ENCODE results near the gene HMOX2.

HMOX2 gene

GRCh38 chr16:4517812-4518680, 41.8 kb downstream of the HMOX2 start:
- TF ChIP-seq ZFX (IDR thresholded peaks at IDR 0.05) (no peak), CTCF (conservative IDR thresholded peaks at IDR 0.05) (no peak; the same call in 1 of the 2 replicates)
- H3K27ac ChIP-seq: no peak overlapping the region

GRCh38 chr16:4519274-4520058, 43.3 kb downstream of the HMOX2 start:
- no peak overlapping the region for H3K27ac ChIP-seq

GRCh38 chr16:4520913-4521312, 44.7 kb downstream of the HMOX2 start:
- H3K27ac ChIP-seq: no peak overlapping the region
- TF ChIP-seq ZFX (IDR thresholded peaks at IDR 0.05): no peak
- no peak for TF ChIP-seq CTCF (conservative IDR thresholded peaks at IDR 0.05)

More at GRCh38 chr16:4519274-4520058, 43.3 kb downstream of the HMOX2 start:
- TF ChIP-seq CTCF (conservative IDR thresholded peaks at IDR 0.05): no peak
- TF ChIP-seq ZFX (IDR thresholded peaks at IDR 0.05): no peak

GRCh38 chr16:4522051-4522581, 45.9 kb downstream of the HMOX2 start:
- H3K27ac ChIP-seq: no peak overlapping the region
- TF ChIP-seq ZFX (IDR thresholded peaks at IDR 0.05): no peak

GRCh38 chr16:4523686-4524085, 47.5 kb downstream of the HMOX2 start:
- TF ChIP-seq ZFX (IDR thresholded peaks at IDR 0.05) (no peak), CTCF (conservative IDR thresholded peaks at IDR 0.05) (no peak)
- H3K27ac ChIP-seq: no peak overlapping the region

GRCh38 chr16:4524571-4524970, 48.4 kb downstream of the HMOX2 start:
- H3K27ac ChIP-seq: no peak overlapping the region
- TF ChIP-seq CTCF (conservative IDR thresholded peaks at IDR 0.05) (no peak), ZFX (IDR thresholded peaks at IDR 0.05) (no peak)

- H3K27ac ChIP-seq: no peak overlapping the region
- no peak for TF ChIP-seq CTCF (conservative IDR thresholded peaks at IDR 0.05)
- TF ChIP-seq ZFX (IDR thresholded peaks at IDR 0.05): no peak
Measured at GRCh38 chr16:4525069-4525468, 48.9 kb downstream of the HMOX2 start.
